Neural cell (in vitro differentiated cells): ENCODE measurements around the gene PRR11. TPM values are rescaled to one million over a fixed set of nuclear protein-coding genes. Genes with fewer than 3 reads are reported as not detected.

Source experiments
- H2AFZ ChIP-seq: fragments of 200-600, 300-800 bp; sonication (generic), shearing (Covaris generic); 2 replicates; pipeline ENCODE4 v1.6.0; 2014; ENCODE audit warnings: low read depth, mild to moderate bottlenecking, antibody characterized with exemption, low read length, moderate library complexity
- H3F3A ChIP-seq: fragments of 200-600 bp; shearing (Covaris generic); 2 replicates; pipeline ENCODE4 v1.6.1; 2016; ENCODE audit warnings: mild to moderate bottlenecking, moderate library complexity, mixed read lengths, antibody characterized with exemption, low read length; ENCODE audit not compliant: insufficient read depth, poor library complexity, severe bottlenecking
- H3K27ac ChIP-seq: fragments of 200-600, 300-800 bp; sonication (generic), shearing (Covaris generic); 2 replicates; pipeline ENCODE4 v1.5.1; 2014; ENCODE audit warnings: mild to moderate bottlenecking, low read length, moderate library complexity
- H3K27me3 ChIP-seq: fragments of 300-800, 200-600 bp; sonication (generic), shearing (Covaris generic); 2 replicates; pipeline ENCODE4 v1.6.0; 2014; ENCODE audit warnings: mild to moderate bottlenecking, low read depth, low read length, moderate library complexity; ENCODE audit not compliant: insufficient read depth
- H3K36me3 ChIP-seq: fragments of 300-800, 200-600 bp; sonication (generic), shearing (Covaris generic); 2 replicates; pipeline ENCODE4 v1.5.1; 2014; ENCODE audit warnings: mild to moderate bottlenecking, antibody characterized with exemption, low read length, moderate library complexity; ENCODE audit not compliant: insufficient read depth
- H3K4me2 ChIP-seq: fragments of 300-800, 200-600 bp; sonication (generic), shearing (Covaris generic); 2 replicates; pipeline ENCODE4 v1.6.0; 2014; ENCODE audit warnings: mild to moderate bottlenecking, low read length
- H3K4me3 ChIP-seq: fragments of 300-800, 200-600 bp; sonication (generic), shearing (Covaris generic); 2 replicates; pipeline ENCODE4 v1.5.1; 2014; ENCODE audit warnings: mild to moderate bottlenecking, low read length, moderate library complexity
- H3K79me2 ChIP-seq: fragments of 200-600 bp; shearing (Covaris generic); replicated peaks from 2 replicates; pipeline ENCODE4 v1.6.0; 2014; ENCODE audit warnings: mild to moderate bottlenecking, low read length, moderate library complexity; ENCODE audit not compliant: insufficient read depth
- H3K9ac ChIP-seq: fragments of 300-800, 200-600 bp; sonication (generic), shearing (Covaris generic); 2 replicates; pipeline ENCODE4 v1.6.1; 2016; ENCODE audit warnings: mild to moderate bottlenecking, low read length, mixed read lengths
- H3K9me2 ChIP-seq: fragments of 200-600 bp; shearing (Covaris generic); 2 replicates; pipeline ENCODE4 v1.6.1; 2016; ENCODE audit warnings: mild to moderate bottlenecking, low read length, mixed read lengths; ENCODE audit not compliant: insufficient read depth
- H3K9me3 ChIP-seq: fragments of 200-600, 300-800 bp; sonication (generic), shearing (Covaris generic); 2 replicates; pipeline ENCODE4 v1.6.1; 2016; ENCODE audit warnings: mild to moderate bottlenecking, mixed run types, low read length, moderate library complexity, mixed read lengths
- H4K20me1 ChIP-seq: fragments of 200-600 bp; shearing (Covaris generic); 2 replicates; pipeline ENCODE4 v1.6.1; 2016; ENCODE audit warnings: mild to moderate bottlenecking, mixed run types; ENCODE audit not compliant: insufficient read depth
- EP300 ChIP-seq: fragments of 450-650 bp; conservative IDR thresholded peaks from 2 replicates; pipeline ENCODE4 v1.6.1; 2014; ENCODE audit warnings: antibody characterized with exemption, mild to moderate bottlenecking, moderate library complexity; ENCODE audit not compliant: poor library complexity, severe bottlenecking
- EZH2 ChIP-seq: fragments of 200-600, 300-800 bp; shearing (Covaris generic), sonication (generic); IDR thresholded peaks from 2 replicates; pipeline ENCODE4 v1.6.1; 2014; ENCODE audit warnings: antibody characterized with exemption, low read length, borderline replicate concordance, mild to moderate bottlenecking; ENCODE audit not compliant: insufficient read depth, poor library complexity, severe bottlenecking
- MXI1 ChIP-seq: fragments of 450-650 bp; conservative IDR thresholded peaks from 2 replicates; pipeline ENCODE4 v1.6.1; 2014; ENCODE audit warnings: antibody characterized with exemption, mild to moderate bottlenecking; ENCODE audit not compliant: poor library complexity, severe bottlenecking
- POLR2AphosphoS5 ChIP-seq: IDR thresholded peaks from 2 replicates; pipeline ENCODE4 v1.6.1; 2012
- RAD21 ChIP-seq: fragments of 450-650 bp; conservative IDR thresholded peaks from 2 replicates; pipeline ENCODE4 v1.6.1; 2014; ENCODE audit warnings: antibody characterized with exemption, mild to moderate bottlenecking, moderate library complexity
- SMC3 ChIP-seq: fragments of 450-650 bp; conservative IDR thresholded peaks from 2 replicates; pipeline ENCODE4 v1.6.1; 2014; ENCODE audit warnings: antibody characterized with exemption, mild to moderate bottlenecking, moderate library complexity; ENCODE audit not compliant: poor library complexity
- TAF1 ChIP-seq: IDR thresholded peaks from 2 replicates; pipeline ENCODE4 v1.6.1; 2012; ENCODE audit warnings: low read depth
- polyA plus RNA-seq: library from polyadenylated mRNA; depleted of rRNA; stranded (reverse); fragments of >200 nt; gene quantifications from 2 replicates; pipeline ENCODE4 v1.2.3, GENCODE V29; 2014
- small RNA-seq, 3 experiments: library from RNA; depleted of rRNA; stranded (forward); fragments of <200 nt; gene quantifications; one replicate each; pipeline ENCODE3, GENCODE V24; 2012
- TF ChIP-seq, protein P1 (sequence below): fragments of 450-650 bp; IDR thresholded peaks from 2 replicates; pipeline ENCODE4 v1.5.1; 2014; ENCODE audit warnings: antibody characterized with exemption, mild to moderate bottlenecking, moderate library complexity; ENCODE audit not compliant: poor library complexity, severe bottlenecking
- TF ChIP-seq, protein P2 (sequence below): IDR thresholded peaks from 2 replicates; pipeline ENCODE4 v1.6.1; 2012; ENCODE audit warnings: borderline replicate concordance

Gene PRR11
- polyA plus RNA-seq, 1 donor from 2014 or later: 0.22 TPM

DNA sequence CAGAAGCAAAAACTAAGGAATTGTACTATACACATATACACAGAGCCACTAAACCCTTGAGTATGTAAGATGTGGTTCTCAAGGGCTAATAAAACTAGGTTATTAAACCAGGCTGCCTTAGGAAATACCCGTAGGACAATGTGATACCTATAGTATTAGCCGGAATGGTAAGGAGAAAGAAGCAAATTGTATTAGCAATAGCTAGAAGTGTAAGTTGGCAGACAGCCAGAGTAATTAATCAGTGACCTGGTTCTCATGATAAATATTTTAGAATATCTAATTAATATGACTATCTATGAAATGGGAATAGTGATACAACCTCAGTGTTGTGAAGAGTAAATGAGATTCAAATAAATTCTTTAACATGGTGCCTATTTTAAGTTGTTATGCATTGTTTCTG is 83.4 kb downstream of the PRR11 start:
- Histone ChIP-seq H3K27me3 (no peaks in the 10 kb centered on the region), H3K4me2 (no peak overlapping the region), H3K9ac (no peak overlapping the region), H3K4me3 (no peak overlapping the region), H3K79me2 (no peaks in the 10 kb centered on the region), H3F3A (no peaks in the 10 kb centered on the region), H3K9me2 (no peaks in the 10 kb centered on the region), H3K27ac (no peak overlapping the region), H2AFZ (no peak overlapping the region), H3K36me3 (no peaks in the 10 kb centered on the region), H3K9me3 (no peaks in the 10 kb centered on the region), H4K20me1 (no peaks in the 10 kb centered on the region)
- TF ChIP-seq MXI1 (no peak), RAD21 (no peak), POLR2AphosphoS5 (no peak), TAF1 (no peak), EP300 (no peak), SMC3 (no peak), EZH2 (no peak)
- TF ChIP-seq, protein P1, sequence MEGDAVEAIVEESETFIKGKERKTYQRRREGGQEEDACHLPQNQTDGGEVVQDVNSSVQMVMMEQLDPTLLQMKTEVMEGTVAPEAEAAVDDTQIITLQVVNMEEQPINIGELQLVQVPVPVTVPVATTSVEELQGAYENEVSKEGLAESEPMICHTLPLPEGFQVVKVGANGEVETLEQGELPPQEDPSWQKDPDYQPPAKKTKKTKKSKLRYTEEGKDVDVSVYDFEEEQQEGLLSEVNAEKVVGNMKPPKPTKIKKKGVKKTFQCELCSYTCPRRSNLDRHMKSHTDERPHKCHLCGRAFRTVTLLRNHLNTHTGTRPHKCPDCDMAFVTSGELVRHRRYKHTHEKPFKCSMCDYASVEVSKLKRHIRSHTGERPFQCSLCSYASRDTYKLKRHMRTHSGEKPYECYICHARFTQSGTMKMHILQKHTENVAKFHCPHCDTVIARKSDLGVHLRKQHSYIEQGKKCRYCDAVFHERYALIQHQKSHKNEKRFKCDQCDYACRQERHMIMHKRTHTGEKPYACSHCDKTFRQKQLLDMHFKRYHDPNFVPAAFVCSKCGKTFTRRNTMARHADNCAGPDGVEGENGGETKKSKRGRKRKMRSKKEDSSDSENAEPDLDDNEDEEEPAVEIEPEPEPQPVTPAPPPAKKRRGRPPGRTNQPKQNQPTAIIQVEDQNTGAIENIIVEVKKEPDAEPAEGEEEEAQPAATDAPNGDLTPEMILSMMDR: no peak
- TF ChIP-seq, protein P2, sequence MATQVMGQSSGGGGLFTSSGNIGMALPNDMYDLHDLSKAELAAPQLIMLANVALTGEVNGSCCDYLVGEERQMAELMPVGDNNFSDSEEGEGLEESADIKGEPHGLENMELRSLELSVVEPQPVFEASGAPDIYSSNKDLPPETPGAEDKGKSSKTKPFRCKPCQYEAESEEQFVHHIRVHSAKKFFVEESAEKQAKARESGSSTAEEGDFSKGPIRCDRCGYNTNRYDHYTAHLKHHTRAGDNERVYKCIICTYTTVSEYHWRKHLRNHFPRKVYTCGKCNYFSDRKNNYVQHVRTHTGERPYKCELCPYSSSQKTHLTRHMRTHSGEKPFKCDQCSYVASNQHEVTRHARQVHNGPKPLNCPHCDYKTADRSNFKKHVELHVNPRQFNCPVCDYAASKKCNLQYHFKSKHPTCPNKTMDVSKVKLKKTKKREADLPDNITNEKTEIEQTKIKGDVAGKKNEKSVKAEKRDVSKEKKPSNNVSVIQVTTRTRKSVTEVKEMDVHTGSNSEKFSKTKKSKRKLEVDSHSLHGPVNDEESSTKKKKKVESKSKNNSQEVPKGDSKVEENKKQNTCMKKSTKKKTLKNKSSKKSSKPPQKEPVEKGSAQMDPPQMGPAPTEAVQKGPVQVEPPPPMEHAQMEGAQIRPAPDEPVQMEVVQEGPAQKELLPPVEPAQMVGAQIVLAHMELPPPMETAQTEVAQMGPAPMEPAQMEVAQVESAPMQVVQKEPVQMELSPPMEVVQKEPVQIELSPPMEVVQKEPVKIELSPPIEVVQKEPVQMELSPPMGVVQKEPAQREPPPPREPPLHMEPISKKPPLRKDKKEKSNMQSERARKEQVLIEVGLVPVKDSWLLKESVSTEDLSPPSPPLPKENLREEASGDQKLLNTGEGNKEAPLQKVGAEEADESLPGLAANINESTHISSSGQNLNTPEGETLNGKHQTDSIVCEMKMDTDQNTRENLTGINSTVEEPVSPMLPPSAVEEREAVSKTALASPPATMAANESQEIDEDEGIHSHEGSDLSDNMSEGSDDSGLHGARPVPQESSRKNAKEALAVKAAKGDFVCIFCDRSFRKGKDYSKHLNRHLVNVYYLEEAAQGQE: no peak

DNA sequence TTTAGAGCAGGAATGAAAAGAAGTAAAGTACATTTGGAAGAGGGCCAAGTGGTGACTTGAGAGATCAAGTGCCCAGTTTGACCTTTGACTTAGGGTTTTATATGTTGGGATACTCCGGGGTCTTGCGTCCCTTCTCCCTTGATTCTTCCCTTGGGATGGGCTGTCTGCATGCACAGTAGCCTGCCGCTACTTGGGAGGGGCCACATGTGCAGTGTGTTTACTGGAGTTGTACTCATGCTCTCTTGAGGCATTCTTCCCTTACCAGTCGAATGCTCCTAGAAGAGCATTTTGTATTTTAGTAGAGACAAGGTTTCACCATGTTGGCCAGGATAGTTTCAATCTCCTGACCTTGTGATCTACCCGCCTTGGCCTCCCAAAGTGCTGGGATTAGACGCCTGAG is 88.5 kb downstream of the PRR11 start:
- TF ChIP-seq, protein P1: no peak
- TF ChIP-seq EZH2: no peak
- TF ChIP-seq EP300: no peak
- Histone ChIP-seq H2AFZ (no peak overlapping the region), H3K4me2 (no peak overlapping the region), H4K20me1 (no peaks in the 10 kb centered on the region), H3K27me3 (no peaks in the 10 kb centered on the region), H3K4me3 (no peak overlapping the region), H3K9ac (no peak overlapping the region), H3F3A (no peaks in the 10 kb centered on the region), H3K36me3 (no peaks in the 10 kb centered on the region), H3K27ac (no peak overlapping the region), H3K79me2 (no peaks in the 10 kb centered on the region), H3K9me3 (no peaks in the 10 kb centered on the region), H3K9me2 (no peaks in the 10 kb centered on the region)

Small RNA genes lying within 50 kb of the gene (small RNA-seq; reads per million reads assigned to genes)
- gene MIR301A (3,753 to 9,726 (median 7,143) reads per million in 3 experiments), gene MIR454 (1,913 to 2,613 (median 2,529) reads per million in 3 experiments), gene RNU2-58P (0 to 13.5 (median 0.71) reads per million in 3 experiments)

Other genes with a start within 250 kb of the PRR11 start
- 65.2 and 79.7 TPM in 2 replicates for gene TRIM37, start 48.9 kb upstream of the PRR11 start, polyA plus RNA-seq
- 236 and 336 TPM in 2 replicates for gene SKA2, start 560 bp upstream of the PRR11 start, polyA plus RNA-seq
- 16.5 and 24.0 TPM in 2 replicates for gene SMG8, start 54.3 kb downstream of the PRR11 start, polyA plus RNA-seq
- 31.8 and 40.1 TPM in 2 replicates for gene GDPD1, start 64.8 kb downstream of the PRR11 start, polyA plus RNA-seq
- gene YPEL2, start 175.9 kb downstream of the PRR11 start, polyA plus RNA-seq: 16.1 and 17.0 TPM in 2 replicates